GM23248 (cell line): ENCODE data around the gene CLDND2.

ENCODE experiments used
- EZH2 ChIP-seq: fragments of 200-600 bp; sonication (generic); IDR thresholded peaks from 2 replicates; pipeline ENCODE4 v1.6.1; 2018; ENCODE audit warnings: antibody characterized with exemption, mild to moderate bottlenecking; ENCODE audit not compliant: insufficient read depth, poor library complexity, severe bottlenecking
- EZH2phosphoT487 ChIP-seq: fragments of 200-600 bp; sonication (generic); IDR thresholded peaks from 2 replicates; pipeline ENCODE4 v1.6.1; 2018; ENCODE audit warnings: antibody characterized with exemption, moderate library complexity, mild to moderate bottlenecking, low read depth; ENCODE audit not compliant: insufficient read depth

- TF ChIP-seq EZH2phosphoT487 (no peak), EZH2 (no peak)
These were observed 25.9 kb downstream of the CLDND2 start for GRCh38 chr19:51342631-51343569.
